Activated T-cell treated with anti-CD3 and anti-CD28 coated beads, Interleukin-2, amount 50 U/mL, for 1 hour (primary cell): ENCODE results near the gene SEPTIN5.
"Not testable (repeated sequence)": the region's sequence is repeated elsewhere in the genome, so short reads cannot be mapped to it uniquely, and the experiment has no call there.

Experiments used
- DNase-seq: peaks from one replicate; pipeline ENCODE4 v3.0.0-alpha.2; 2020

SEPTIN5 gene

DNA sequence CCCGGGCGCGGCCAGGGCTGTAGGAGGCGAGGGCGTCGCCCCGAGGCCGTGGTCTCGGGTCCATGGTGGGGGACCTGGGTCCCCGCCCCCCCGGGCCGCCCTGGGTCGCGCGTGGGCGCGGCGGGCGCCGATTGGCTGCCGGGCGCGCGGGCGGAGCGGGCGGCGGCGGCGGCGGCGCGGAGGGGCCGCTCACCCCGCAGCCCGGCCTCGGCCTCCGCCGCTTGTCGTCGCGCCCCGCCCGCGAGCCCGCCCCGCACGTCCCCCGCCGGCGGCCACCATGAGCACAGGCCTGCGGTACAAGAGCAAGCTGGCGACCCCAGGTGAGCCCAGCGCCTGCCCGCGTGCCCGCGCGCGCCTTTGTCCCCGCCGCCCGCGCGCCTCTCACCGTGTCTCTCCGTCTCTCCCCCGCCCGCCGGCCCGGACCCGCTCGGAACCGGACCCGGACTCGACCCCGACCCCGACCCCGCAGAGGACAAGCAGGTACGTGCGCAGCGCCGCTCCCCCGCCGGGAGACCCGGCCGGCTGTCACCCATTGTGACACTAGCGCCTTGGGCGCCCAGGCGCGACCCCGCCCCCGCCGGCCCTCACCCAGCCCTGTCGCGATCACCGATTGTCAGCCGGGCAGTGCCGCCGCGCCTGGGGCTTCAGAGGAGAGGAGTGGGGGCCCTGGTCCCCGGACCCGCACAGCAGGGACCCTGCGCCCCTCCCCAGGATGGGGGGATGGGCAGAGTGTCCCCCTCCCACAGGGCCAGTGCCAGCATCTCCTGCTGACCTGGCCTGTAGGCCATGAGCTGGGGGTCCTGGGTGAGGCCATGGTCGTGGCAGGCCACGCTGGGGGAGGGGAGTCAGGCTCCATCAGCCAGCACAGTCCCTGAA lies at the start of gene SEPTIN5:
TSS of gene SEPTIN5 (plus strand) at position 192 of the 876 bp plus-strand sequence. CDS start at position 278, 86 bp downstream.
- DNase-seq, result no peak

DNA sequence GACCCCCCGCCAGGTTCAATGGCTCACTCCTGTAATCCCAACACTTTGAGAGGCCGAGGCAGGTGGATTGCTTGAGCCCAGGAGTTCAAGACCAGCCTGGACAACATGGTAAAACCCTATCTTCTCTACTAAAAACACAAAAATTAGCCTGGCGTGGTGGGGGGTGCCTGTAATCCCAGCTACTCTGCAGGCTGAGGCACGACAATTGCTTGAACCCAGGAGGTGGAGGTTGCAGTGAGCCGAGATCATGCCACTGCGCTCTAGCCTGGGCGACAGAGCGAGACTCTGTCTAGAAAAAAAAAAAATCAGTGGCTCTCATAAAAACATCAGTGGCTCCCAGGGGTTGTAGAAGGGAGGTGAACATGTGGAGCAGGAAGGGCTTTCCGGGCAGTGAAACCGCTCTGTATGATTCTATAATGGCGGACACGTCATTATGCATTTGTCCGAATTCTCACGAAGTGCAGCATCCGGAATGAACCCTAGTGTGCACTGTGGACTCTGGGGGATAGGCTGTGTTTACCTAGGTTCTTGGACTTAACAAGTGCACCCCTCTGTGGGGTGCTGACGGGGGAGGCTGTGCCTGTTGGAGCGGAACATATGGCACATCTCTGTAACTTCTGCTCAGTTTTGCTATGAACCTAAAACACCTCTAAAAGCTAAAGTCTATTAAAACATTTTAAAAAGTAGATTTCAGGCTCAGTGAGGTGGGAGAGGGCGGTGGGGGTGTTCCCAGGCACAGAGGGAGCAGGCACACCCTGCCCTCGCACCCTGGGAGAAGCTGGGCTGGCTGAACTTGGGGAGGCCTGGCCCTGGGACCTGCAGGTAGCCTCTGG lies 49.1 kb upstream of the SEPTIN5 start:
- DNase-seq, result no peak

DNA sequence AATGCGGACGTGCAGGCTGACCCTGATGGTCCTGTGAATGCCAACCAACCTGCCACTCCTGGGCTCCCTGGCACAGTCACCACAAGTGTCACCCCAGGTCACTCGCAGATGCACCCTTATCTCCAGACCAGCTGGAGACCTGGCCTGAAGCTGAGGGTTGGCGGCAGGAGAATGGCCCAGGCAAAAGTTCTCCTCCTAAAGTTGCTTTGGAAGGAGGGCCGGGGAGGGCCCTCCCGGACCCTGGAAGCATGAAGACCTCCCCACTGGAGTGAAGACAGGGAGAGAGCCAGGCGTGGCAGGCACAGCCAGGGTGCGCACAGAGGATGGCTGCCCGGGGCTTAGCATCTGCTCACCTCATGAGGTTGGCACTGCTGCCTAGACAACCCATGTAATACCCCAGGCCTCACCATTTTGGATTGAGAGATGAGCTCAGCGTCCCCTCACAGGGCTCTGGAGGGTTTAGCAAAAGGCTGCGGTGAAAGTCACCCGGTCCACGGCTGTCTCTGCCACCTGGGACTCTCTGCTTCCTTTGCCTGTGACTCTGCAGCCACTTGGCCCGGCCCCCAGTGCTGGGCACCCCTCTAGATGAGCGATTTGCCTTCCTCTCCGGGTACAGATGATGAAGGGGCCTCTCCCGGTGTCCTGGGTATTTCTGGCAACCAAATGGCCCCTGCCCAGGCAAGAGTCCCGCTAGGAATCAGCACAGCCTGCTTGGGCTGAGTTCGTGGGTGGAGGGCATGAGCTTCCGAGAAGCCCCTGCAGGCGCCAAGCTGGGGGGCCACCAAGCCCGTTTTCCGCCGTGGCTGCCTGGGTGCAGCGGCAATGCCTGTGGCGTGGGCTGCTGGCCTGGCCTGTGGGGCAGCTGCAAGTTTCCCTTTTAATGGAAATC lies 48.3 kb upstream of the SEPTIN5 start:
- no peak for DNase-seq

DNA sequence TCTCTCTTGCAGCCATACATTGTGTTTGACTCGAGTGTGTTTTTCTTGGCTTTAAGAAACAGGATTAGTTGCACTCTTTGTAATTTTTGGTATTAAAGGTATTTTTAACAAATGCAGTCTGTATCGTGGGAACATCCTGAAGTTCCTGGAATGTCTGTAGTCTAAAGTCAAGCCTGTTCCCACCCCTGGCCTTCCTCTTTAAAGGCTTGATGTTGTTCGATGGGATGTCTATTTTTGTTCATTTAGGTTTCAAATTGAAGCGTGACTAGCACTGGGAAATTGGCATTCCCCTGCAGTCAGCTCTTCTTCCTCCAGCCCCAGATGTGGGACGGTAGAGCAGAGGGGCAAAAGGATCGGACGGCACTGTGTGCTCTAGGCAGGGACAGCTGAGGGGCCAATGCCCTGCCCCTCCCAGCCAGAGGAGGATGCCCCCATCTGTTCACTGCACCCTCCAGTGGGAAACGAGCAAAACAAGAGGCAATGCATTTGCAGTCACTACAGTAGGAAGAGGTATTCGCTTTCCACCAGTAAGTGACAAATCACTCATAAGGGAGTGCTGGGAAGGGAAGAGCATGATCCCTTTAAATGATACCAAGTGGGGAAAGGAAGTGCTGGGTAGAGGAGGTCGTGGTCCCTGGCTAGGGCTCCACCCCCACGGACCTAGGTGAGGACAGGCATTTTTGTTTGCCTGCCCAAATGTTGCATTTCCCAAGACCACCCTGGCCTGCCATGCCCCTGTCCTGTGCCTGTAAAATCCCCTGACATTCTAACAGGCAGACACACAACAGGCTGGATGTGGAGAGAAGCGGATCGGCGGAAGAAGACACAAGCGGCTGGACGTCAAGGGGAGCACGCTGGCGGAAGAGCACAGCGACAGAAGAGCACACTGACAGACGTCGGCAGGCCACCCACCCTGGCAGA lies 47.4 kb upstream of the SEPTIN5 start:
- DNase-seq, result no peak

DNA sequence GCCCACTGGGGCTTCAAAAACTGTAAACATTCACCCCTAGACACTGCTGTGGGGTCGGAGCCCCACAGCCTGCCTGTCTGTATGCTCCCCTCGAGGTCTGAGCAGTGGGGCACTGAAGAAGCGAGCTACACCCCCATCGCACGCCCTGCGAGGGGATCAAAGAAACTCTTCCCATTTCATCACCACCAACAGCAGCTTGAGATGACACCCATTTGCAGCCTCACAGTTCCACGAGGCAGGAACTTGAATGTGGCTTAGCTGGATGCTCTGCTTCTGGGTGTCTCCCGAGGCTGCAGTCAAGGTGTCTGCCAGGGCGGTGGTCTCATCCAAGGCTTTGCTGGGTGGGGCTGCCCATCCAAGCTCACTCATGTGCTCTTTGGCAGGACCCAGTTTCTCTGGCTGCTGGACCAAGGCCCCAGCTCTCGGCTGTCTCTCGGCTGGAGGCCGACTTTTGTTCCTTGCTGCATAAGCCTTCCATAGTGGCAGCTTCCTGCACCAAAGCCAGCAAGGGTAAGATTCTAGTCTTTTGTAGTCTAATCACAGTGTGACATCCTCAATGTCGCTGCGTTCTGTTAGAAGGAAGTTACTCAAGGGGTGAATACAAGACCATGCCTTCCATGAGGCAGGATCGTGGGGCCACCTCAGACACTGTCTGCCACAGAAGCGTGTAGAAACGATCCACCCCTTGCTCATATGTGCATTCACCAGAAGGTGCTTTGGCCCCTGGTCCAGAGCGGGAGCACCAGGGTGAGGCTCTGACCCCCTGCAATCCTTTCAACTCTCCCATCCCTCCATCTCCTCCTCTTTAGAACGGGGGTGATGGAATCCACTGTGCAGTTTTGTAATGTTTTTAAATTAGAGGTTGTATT lies 46.2 kb upstream of the SEPTIN5 start:
- no peak for DNase-seq

DNA sequence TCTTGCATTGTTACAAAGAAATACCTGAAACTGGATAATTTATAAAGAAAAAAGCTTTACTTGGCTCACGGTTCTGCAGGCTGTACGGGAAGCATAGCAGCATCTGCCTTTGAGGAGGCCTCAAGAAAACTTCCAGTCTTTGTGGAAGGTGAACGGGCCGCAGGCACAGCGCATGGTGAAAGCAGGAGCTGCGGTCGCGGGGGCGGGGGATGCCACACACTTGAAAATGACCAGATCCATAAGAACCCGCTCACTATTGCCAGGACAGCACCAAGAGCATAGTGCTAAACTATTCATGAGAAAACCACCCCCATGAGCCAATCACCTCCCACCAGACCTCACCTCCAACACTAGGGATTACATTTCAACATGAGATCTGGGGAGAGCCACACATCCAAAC lies 45.6 kb upstream of the SEPTIN5 start:
- no peak for DNase-seq

DNA sequence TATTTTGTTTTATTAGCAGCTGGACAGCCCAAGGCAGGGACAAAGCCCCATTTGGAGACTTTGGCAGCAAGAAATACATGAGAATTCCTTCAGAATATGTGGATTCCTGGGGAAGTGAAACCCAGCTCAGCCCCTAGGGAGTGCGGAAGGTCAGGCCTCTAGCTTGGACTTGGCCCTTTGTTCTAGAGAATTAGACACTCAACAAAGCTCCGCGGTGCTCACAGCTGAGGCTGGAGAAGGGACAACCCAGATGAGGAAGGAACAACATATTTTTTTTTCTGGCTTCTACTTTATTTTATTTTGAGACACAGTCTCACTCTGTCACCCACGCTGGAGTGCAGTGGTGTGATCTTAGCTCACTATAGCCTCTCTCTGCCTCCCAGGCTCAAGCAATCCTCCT lies 44.7 kb upstream of the SEPTIN5 start:
- DNase-seq, result no peak

DNA sequence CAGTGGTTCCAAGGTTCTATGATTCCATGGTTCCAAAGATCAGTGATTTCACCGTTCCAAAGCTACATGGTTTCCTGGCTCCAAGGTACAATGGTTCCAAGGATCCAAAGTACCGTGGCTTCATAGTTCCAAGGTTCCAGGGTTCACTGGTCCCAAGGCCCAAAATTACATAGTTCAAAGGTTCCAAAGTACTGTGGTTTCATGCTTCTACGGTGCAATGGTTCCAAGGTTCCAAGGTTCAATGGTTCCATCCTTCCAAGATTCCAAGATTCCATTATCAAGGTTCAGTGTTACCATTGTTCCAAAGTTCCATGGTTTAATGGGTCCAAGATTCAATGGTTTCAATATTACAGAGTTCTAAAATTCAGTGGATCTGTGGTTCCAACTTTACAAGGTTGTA lies 43.0 kb upstream of the SEPTIN5 start:
- DNase-seq, result no peak

DNA sequence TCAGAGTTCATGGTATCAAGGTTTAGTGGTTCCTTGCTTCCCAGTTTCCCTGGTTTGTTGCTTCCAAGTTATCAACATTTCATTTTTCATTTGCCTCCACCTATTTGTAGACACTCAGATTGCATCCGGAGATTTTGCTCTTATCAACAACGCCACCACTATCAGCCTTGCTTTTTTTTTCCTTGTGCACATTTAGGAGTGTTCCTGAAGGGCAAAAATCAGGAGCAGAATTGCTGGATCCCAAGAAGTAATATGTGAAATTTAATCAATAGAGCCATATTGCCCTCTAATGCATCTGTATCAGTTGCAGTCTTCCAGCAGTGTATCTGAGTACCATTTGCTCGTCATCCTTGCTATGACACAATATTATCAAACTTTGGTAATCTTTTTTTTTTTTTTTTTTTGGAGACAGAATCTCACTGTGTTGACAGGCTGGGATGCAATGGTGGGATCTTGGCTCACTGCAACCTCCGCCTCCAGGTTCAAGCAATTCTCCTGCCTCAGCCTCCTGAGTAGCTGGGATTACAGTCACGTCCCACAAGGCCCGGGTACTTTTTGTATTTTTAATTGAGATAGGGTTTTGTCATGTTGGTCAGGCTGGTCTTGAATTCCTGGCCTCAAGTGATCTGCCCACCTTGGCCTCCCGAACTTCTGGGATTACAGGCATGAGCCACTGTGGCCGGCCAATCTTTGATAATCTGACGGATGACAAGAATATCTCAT lies 42.1 kb upstream of the SEPTIN5 start:
- no peak for DNase-seq

DNA sequence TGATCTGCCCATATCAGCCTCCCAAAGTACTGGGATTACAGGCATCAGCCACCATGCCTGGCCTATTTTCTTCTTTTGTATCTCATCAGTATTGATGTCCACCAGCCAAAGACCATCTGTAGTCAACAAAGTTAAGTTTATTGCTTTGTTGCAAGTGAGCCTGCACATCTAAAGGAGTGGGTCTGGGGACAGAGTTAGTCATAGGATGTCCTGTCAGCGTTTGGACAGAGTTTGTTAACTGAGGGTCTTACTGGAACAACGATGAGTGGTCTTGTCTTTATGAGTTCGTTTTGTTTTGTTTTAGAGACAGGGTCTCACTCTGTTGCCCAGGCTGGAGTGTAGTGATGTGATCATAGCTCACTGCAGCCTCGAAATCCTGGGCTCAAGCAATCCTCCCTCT lies 40.6 kb upstream of the SEPTIN5 start:
- DNase-seq, result no peak

DNA sequence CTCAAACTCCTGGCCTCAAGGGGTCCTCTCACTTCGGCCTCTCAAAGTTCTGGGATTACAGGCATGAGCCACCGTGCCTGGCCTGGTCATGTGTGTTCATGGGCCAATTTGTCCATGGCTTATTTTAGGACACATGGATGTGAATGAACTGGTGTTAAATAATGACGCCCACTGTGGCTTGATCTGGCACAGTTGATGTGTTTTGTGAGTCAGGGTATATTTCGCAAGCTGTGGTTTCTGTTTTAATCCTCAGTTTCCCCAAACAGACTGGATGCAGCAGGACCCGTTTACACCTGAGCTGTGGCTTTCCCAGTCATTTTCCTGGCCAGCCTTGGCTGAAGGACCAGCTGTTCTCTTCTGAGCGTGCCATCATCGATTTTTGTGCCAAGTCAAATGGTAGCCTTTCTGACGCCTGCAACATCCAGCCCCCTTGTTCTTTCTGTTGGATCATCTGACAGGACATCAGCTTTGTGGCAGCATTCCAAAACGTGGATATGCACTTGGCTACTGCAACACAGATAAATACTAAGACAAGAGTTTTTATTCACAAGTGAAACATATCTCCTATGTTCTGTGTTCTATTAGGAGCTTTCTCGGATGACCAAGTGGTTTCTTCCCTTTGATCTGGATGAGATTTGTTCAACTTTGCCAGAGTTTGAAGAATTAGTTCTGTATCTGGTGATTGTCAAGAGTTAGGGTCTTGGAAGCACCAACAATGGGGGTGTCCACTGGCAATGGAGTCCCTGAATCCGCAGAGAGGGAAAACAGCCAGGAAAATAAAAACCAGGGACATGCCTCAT lies 40.0 kb upstream of the SEPTIN5 start:
- DNase-seq, result no peak

DNA sequence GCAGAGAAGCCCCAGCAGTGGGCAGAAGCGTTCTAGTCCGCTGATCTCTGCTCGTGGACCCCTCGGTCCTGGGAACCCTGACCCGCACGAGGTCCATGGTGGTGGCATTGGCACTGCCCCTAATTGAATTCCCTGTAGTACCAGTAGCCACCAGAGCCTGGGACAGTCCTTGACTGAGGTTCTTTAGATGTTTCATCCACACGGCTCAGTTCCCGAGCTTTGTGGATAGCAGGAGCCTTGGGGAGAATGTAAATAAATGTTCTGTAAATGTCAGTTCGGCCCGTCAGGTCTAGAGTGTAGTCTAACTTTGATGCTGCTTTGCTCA lies 39.4 kb upstream of the SEPTIN5 start:
- DNase-seq, result no peak

DNA sequence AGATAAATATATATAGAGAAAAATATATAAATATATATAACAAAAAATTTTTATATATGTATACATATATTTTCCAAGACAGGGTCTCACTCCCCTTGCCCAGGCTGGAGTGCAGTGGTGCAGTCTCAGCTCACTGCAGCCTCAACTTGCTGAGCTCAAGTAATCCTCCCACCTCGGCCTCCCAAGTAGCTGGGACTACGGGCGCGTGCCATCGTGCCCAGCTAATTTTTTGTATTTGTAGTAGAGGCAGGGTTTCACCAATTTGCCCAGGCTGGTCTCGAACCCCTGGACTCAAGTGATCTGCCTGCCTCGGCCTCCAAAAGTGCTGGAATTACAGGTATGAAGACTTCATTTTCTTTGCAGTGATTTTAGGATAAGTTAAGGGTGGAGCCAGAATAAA lies 38.9 kb upstream of the SEPTIN5 start:
- no peak for DNase-seq

DNA sequence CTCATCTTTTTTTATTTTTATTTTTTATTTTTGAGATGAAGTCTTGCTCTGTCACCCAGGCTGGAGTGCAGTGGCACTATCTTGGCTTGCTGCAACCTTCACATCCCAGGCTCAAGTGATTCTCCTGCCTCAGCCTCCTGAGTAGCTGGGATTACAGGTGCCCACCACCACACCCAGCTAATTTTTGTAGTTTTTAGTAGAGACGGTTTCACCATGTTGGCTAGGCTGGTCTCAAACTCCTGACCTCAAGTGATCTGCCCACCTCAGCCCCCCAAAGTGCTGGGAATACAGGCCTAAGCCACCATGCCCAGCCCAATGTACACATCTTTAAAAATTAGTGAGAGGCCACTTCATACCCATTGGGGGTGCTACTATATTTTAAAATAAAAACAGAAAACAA lies 37.9 kb upstream of the SEPTIN5 start:
- not testable (repeated sequence) for DNase-seq

DNA sequence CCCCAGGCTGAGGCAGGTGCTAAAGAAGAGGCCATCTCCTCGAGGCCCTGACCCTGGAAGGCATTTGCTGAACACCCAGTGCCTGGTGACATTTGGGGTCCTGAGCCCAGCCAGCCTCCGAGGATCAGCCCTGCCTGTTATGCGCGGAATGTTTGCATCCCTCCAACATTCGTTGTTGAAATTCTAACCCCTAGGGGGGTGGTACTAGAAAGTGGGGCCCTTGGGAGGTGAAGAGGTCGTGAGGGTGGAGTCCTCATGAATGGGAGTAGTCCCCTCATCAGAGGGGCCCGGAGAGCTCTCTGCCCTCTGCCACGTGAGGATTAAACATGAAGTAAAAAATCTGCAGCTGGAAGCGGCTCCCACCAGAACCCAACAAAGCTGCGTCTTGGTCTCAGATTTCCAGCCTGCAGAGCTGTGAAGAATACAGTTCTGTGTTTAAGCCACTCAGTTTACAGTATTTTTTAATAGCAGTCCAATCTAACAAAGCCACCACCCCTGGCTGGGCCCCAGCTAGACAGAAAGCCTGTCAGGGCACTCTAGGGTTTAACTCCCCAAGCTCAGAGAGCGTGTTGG lies 35.3 kb upstream of the SEPTIN5 start:
- no peak for DNase-seq

DNA sequence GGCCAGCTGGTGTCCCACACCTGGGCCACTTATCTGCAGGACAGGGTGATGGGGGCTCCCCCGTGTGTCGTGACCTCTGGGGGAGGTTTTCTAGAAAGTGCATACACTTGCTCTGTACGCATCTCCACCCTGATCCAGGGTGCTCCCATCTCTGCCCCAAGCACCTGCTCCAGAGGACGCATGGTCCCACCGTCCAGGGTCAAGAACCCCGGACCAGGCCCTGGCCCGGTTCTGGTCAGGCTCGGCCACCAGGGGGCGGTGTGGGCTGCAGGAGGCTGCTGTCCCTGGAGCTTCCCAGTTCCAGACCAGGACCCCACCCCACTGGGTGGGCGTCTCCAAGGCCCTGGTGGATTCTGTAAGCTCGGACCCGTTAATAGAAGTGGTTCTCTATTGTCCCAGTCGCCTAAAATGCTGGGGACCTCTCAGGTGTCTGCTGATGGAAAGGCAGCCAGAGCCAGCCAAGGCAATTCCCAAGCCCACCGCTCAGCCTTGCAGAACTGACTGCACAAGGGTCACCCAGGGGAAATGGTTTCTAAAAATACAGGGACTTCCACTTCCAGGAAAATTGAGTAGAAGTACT lies 34.7 kb upstream of the SEPTIN5 start:
- peak; percentile 58 for DNase-seq

DNA sequence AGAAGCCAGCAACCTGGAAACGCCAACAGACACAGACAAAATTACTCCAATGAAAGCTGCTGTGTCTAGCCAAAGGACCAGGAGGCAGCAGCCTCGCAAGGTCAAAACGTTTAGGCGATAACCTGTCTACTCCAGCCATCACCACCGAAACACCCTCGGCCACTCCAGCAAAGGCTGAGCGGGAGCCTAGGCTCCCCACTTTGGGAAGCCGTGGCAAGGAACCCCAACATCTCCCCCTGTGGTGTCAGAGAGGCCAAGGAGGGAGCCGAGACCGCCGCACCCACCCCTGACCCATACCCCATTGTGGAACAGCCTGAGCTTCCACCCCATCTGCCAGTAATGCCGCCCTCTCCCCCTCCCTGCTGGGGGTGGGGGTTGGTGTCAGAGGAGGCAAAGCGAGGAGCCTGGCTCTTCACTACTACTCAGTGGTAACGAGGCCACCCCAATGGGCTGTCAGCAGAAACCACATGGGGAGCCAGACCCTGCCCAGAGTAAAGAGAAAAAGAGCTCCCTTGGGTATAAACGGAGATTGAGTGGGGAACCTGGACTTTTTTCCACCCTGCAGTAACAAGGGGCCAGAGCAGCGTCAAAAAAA lies 33.9 kb upstream of the SEPTIN5 start:
- DNase-seq, result no peak
